GM12878 (cell line): ENCODE data around the gene SLC25A36. TPM values are rescaled to one million over a fixed set of nuclear protein-coding genes. Genes with fewer than 3 reads are reported as not detected.

Source experiments
- ATAC-seq: fragments of 200-7000 bp; cut with Tn5 transposase; 3 replicates; pipeline ENCODE4 v1.9.1; 2020; ENCODE audit warnings: mild to moderate bottlenecking, moderate library complexity
- BruUV-seq: library from RNA; stranded (reverse); fragments of 400-500 nt; replicated peaks from 2 replicates; lab custom pipeline; 2021; lab: Mats Ljungman, UMichigan
- CTCF ChIA-PET: fragments of 300-600 bp; sonication (Branson Sonifier 250); formaldehyde crosslinking; extraction: SDS; loops from one replicate; lab custom pipeline; 2021; ENCODE audit warnings: inconsistent platforms; lab: Yijun Ruan, JAX
- POLR2A ChIA-PET: fragments of 350-600 bp; formaldehyde crosslinking; extraction: SDS; loops from one replicate; lab custom pipeline; 2021; ENCODE audit warnings: inconsistent platforms; lab: Charles Lee
- RAD21 ChIA-PET: fragments of 300-600 bp; sonication (Branson Sonifier 250); formaldehyde crosslinking; loops from one replicate; lab custom pipeline; 2023; ENCODE audit warnings: antibody characterized with exemption; ENCODE audit not compliant: unreplicated experiment; lab: Charles Lee
- SMC1A ChIA-PET: fragments of 300-600 bp; sonication (Branson Sonifier 250); formaldehyde crosslinking; loops from one replicate; lab custom pipeline; 2023; ENCODE audit not compliant: unreplicated experiment, uncharacterized antibody; lab: Charles Lee
- DNase-seq: peaks from one replicate; pipeline ENCODE4 v3.0.0-alpha.2; 2011; ENCODE audit warnings: low read depth, low spot score
- FAIRE-seq: peaks from 3 replicates; lab custom pipeline; 2011; peaks lifted over from hg19 to GRCh38; lab: Jason Lieb, UNC
- H2AFZ ChIP-seq: 2 replicates; pipeline ENCODE4 v1.6.0; 2011; ENCODE audit warnings: low read depth, low read length, control low read depth; ENCODE audit not compliant: control insufficient read depth
- H3K27ac ChIP-seq: 2 replicates; pipeline ENCODE4 v1.5.1; 2011; ENCODE audit warnings: control low read depth; ENCODE audit not compliant: control insufficient read depth, insufficient read depth
- H3K27me3 ChIP-seq, 2 experiments: replicated peaks in 1 of 2; 2 replicates each; pipeline versions ENCODE4 v1.6.0 to v1.6.1; 2011; ENCODE audit warnings: low read length in 1 of 2; ENCODE audit not compliant: control insufficient read depth in 2 of 2, insufficient read depth in 2 of 2
- H3K36me3 ChIP-seq, 2 experiments: 2 replicates each; pipeline ENCODE4 v1.5.1; 2011; ENCODE audit warnings: low read length in 1 of 2; ENCODE audit not compliant: control insufficient read depth in 2 of 2, insufficient read depth in 2 of 2
- H3K4me1 ChIP-seq: 2 replicates; pipeline ENCODE4 v1.6.1; 2011; ENCODE audit warnings: mild to moderate bottlenecking, low read length, moderate library complexity, mixed read lengths; ENCODE audit not compliant: control insufficient read depth, insufficient read depth
- H3K4me2 ChIP-seq: 2 replicates; pipeline ENCODE4 v1.6.0; 2011; ENCODE audit warnings: control low read depth; ENCODE audit not compliant: control insufficient read depth, insufficient read depth
- H3K4me3 ChIP-seq: fragments of 200-600 bp; sonication (generic); 2 replicates; pipeline ENCODE4 v1.5.1; 2016
- H3K79me2 ChIP-seq: 2 replicates; pipeline ENCODE4 v1.6.0; 2011; ENCODE audit warnings: low read length; ENCODE audit not compliant: control insufficient read depth, insufficient read depth
- H3K9ac ChIP-seq: 2 replicates; pipeline ENCODE4 v1.8.0; 2011; ENCODE audit warnings: low read length, control low read depth, mixed read lengths; ENCODE audit not compliant: control insufficient read depth, insufficient read depth
- H3K9me3 ChIP-seq: replicated peaks from 3 replicates; pipeline ENCODE4 v1.5.1; 2011; ENCODE audit warnings: mild to moderate bottlenecking, low read length; ENCODE audit not compliant: control insufficient read depth, insufficient read depth
- H4K20me1 ChIP-seq: 2 replicates; pipeline ENCODE4 v1.6.0; 2011; ENCODE audit not compliant: control insufficient read depth, insufficient read depth
- HDGF ChIP-seq: fragments of 450-650 bp; IDR thresholded peaks from 2 replicates; pipeline ENCODE4 v1.6.1; 2016; ENCODE audit warnings: antibody characterized with exemption
- POU2F2 ChIP-seq: IDR thresholded peaks from 3 replicates; pipeline ENCODE4 v1.6.1; 2011; ENCODE audit warnings: low read depth, mild to moderate bottlenecking, low read length, borderline replicate concordance
- SKIL ChIP-seq: fragments of 450-650 bp; IDR thresholded peaks from 2 replicates; pipeline ENCODE4 v1.6.1; 2017; ENCODE audit warnings: mild to moderate bottlenecking, low read depth, inconsistent platforms; ENCODE audit not compliant: poor library complexity, severe bottlenecking
- SREBF2 ChIP-seq: IDR thresholded peaks from 2 replicates; pipeline ENCODE4 v1.6.1; 2012; ENCODE audit warnings: mild to moderate bottlenecking, low read length
- SRF ChIP-seq, 2 experiments: IDR thresholded peaks; 2 replicates each; pipeline ENCODE4 v1.6.1; 2011; ENCODE audit warnings: low read depth in 2 of 2, low read length in 2 of 2, mild to moderate bottlenecking in 1 of 2, moderate library complexity in 1 of 2
- STAT3 ChIP-seq: IDR thresholded peaks from 2 replicates; pipeline ENCODE4 v1.6.1; 2011; ENCODE audit warnings: low read depth, low read length, improper control_type of control experiment
- TBL1XR1 ChIP-seq: IDR thresholded peaks from 2 replicates; pipeline ENCODE4 v1.6.1; 2012; ENCODE audit warnings: low read depth, low read length, improper control_type of control experiment
- ZNF24 ChIP-seq: fragments of 450-650 bp; IDR thresholded peaks from 2 replicates; pipeline ENCODE4 v1.6.1; 2017; ENCODE audit warnings: antibody characterized with exemption, mild to moderate bottlenecking
- WGBS: methylation state at CpG from one replicate; pipeline ENCODE4 v1.1.6; 2016; ENCODE audit warnings: low lambda C conversion rate; ENCODE audit not compliant: insufficient replicate concordance, insufficient coverage; ENCODE audit errors: missing lambda C conversion rate; 5-methylcytosine and 5-hydroxymethylcytosine counted together
- in situ Hi-C: fragments of 300-500 bp; cut with MboI; formaldehyde crosslinking; loops from 9 replicates; pipeline ENCODE4 v1.14.3; 2018; ENCODE audit warnings: mixed read lengths
- intact Hi-C: fragments of 100-400 bp; cut with micrococcal nuclease; formaldehyde crosslinking; loops from one replicate; pipeline ENCODE4 v1.14.2; 2022; ENCODE audit not compliant: unreplicated experiment
- polyA plus RNA-seq, 11 experiments: library from polyadenylated mRNA; depleted of rRNA in 4 of 11; unstranded in 6 of 11; stranded (reverse) in 5 of 11; fragments of >200 nt; fragmentation: Nextera tagmentation in 4 of 11; fragmentation: Illumina TruSeq in 1 of 11; extraction: Ambion mirVana in 4 of 11; extraction: Trizol in 1 of 11; gene quantifications; 1 replicate in 1 of 11; 2 replicates in 10 of 11; pipeline versions ENCODE4 v1.2.1 to v1.2.3, GENCODE V29; 2011 to 2016; ENCODE audit warnings: inconsistent platforms in 2 of 11, missing spikeins in 2 of 11, low read depth in 1 of 11
- total RNA-seq, 4 experiments: library from RNA; depleted of rRNA in 3 of 4; stranded (reverse); fragments of >200 nt in 3 of 4; fragmentation: Illumina TruSeq in 1 of 4; extraction: Trizol in 1 of 4; gene quantifications; 2 replicates each; pipeline versions ENCODE4 v1.2.1 to v1.2.3, GENCODE V29; 2013 to 2021

Gene SLC25A36
- total and polyA plus RNA-seq, 10 of the 15 experiments (the other 5 are each of a cell fraction or from before 2014, with no cell fraction given), result 13.0 to 183 (median 47.7) TPM

DNA sequence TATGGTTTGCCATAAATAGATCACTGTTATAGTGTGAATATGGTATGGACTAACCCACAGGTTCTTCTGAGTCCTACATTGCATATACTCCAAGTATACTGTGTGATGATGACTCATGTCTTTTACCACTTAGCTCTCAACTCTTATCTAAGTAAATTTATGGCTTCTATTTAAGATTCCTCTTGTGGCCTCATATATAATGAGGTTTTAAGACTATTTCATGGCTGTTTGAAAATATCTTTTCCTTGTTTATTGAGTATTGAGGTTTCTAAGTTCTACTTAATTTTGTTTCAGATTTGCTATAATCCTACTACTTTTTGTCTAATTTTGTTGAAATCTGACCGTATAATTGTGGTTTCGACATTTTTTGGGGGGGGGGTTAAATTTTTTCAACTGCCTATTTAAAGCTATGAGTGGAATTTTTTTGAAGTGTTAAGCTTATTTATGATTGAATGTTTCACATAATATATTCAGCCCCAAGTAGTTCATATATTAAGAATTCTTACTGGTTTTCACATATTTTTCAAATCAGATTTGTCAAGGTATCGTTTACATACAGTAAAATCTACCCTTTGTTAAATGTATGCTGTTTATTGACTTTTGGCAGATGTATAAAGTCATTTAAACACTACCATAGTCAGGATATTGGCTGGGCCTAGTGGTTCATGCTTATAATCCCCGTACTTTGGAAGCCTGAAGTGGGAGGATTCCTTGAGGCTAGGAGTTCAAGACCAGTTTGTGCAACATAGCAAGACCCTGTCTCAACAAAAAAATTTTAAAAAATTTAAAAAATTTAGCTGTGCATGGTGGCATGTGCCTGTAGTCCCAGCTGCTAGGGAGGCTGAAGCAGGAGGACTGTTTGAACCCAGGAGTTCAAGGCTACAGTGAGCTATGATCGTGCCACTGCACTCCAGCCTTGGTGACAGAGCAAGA lies 11.7 kb downstream of the SLC25A36 start:
- ChIA-PET POLR2A (interaction anchor here (0.6 to 1.9 kb wide), 2 partner anchors 10 to 22 kb away, joined by 3 to 6 read pairs; no protein-coding TSS in a partner anchor), CTCF (interaction anchor here (0.6 to 2.1 kb wide), 7 partner anchors 10 to 813 kb away, joined by 3 to 13 read pairs (median 3); no protein-coding TSS in a partner anchor), SMC1A (interaction anchor here (1.0 to 2.6 kb wide), 5 partner anchors 8 to 19 kb away, joined by 3 to 22 read pairs (median 3); no protein-coding TSS in a partner anchor)

More for the DNA sequence above, 11.7 kb downstream of the SLC25A36 start:
- Histone ChIP-seq H3K4me2 (0 out of 2 replicates have a peak overlapping the region, but pooled peaks have one; percentile 9), H3K27ac (no peak overlapping the region), H3K9me3 (no peaks in the 10 kb centered on the region), H3K27me3 (no peaks in the 10 kb centered on the region), H3K36me3 (peaks cover 0 to 9% of the 10 kb centered on the region in 2 experiments; a peak in 1 of 4 replicates), H4K20me1 (no peaks in the 10 kb centered on the region), H2AFZ (no peak overlapping the region), H3K79me2 (peaks cover 83% of the 10 kb centered on the region), H3K4me1 (no peaks in the 10 kb centered on the region; the same call in 1 of the 2 replicates), H3K4me3 (no peak overlapping the region), H3K9ac (no peak overlapping the region)
- in situ Hi-C loops (no loop called here), intact Hi-C loops (no loop called here)
- 98% methylated on average over 5 of the region's 5 CpGs for WGBS
- RAD21 ChIA-PET, result interaction anchor here (1.0 to 1.4 kb wide), 3 partner anchors 9 to 55 kb away, joined by 3 read pairs; no protein-coding TSS in a partner anchor
- FAIRE-seq (no peak), ATAC-seq (peak; percentile 72), DNase-seq (no peak)
- TF ChIP-seq POU2F2 (no peak), SREBF2 (no peak), ZNF24 (no peak), SRF (IDR thresholded peaks at IDR 0.05; ENCODE audit: low read depth in 2 of 2, low read length in 2 of 2) (no peak), SKIL (no peak), TBL1XR1 (no peak), HDGF (no peak), STAT3 (no peak)
- BruUV-seq, result no TSS peak
